Left forelimb (tissue), 1 donor: Measurements from ENCODE around the gene CEACAM3.
"Not testable (repeated sequence)": the region's sequence is repeated elsewhere in the genome, so short reads cannot be mapped to it uniquely, and the experiment has no call there.

Source experiments
- DNase-seq: peaks from one replicate; pipeline ENCODE4 v3.0.0-alpha.2; 2018; ENCODE audit warnings: low spot score

CEACAM3 gene

GRCh38 chr19:41796362-41796761, at the start of gene CEACAM3:
CEACAM3 (plus strand) TSS chr19:41796587; CDS start chr19:41796678, 91 bp downstream.
- DNase-seq: no peak

DNA sequence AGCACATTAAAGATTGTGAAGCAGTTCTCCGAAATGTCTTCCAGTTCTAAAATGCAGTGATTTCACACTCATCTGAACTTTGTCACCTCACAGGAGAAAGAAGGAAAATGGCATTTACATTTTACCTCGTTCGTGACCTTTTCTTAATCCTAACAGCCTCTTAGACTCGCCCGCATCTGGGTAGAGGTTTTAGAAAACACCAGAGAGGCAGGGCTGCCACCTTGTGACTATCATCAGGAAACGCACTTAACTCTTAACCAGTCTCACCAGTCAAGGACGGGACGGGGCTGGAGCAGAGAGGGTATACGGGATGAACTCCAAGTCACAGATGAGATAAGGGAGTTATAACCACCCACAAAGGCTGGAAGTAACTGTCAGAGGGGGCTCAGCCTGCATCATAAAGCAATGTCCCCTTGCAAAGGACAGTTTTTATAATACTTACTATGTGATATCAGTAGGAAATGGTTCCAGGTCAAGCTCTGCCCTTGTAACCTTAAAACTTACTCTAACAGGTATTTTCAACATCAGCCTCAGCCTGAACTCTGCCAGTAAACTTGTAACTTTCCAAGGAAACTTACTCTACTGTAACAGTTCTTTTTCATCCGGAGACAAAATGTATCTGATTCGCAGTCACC, 49.7 kb upstream of the CEACAM3 start:
- DNase-seq: no peak

GRCh38 chr19:41748012-41748411, 48.4 kb upstream of the CEACAM3 start:
- DNase-seq: no peak

GRCh38 chr19:41750248-41751134, 45.9 kb upstream of the CEACAM3 start:
- DNase-seq: not testable (repeated sequence)

DNA sequence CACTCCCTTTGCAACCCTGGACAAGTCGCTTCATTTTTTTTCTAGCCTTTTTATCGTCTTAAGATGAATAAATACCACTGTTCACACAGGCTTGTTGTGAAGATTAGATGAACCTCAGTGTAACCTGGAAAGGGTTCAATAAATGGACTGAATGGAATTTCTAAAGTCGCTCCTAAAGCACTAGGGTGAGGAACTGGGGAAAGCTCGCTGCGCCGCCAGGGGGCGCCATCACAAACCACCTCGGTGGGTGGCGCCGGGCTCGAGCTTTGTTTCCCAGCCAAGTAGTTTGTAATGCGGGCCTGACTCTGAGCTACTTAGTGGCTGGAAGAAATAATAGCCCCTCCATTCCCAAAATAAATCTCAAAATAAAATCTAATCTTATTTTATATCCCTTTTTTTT, 43.2 kb upstream of the CEACAM3 start:
- DNase-seq: no peak

DNA sequence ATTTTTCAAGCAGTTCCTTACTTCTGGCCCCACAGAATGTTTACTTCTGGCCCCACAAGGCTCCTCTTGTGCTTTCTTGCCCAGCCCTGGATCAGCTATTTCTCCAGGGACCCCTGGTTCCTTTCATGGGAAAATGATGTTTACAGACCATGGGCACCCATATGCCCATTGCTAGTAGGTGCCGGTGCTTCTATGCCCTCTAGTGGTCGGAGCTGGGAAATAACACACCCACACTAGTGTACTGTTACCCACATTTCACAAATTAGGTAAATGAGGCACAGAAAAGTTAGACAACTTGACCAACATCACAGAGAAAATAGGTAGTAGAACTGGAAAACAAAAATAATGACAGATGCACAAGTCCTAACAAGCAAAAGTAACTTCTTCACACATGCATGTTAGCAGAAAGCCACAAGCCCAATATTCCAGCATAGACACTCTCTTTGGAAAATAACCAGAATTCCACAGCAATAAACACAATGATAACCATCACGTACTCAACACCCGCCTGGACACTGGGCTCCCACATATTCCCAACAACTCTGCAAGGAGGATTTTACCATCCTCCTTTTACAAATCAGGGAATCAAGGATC, 42.4 kb upstream of the CEACAM3 start:
- no peak for DNase-seq

GRCh38 chr19:41755328-41755913, 41.0 kb upstream of the CEACAM3 start, which contains the start of gene CEACAM6:
CEACAM6 (plus strand) TSS chr19:41755530; CDS start chr19:41755639, 109 bp downstream.
- no peak for DNase-seq

DNA sequence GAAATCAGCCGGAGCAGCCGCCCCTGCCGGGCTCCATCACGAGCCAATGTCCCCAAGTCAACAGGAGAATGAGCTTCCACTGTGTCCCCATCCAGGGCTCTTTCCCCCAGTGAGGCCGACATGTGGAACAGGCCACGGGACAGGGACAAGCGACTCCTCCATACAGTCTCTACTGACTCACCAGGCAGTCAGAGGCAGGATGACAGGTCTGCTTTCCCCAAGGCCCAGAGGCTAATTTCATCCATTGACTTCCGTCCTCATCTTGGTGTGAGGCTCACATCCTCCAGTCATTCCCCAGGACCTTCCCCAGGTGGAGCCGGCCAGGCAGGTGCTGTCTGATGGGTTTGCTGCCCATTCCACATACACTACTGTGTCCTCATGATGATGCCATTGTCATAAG, 37.5 kb upstream of the CEACAM3 start:
- DNase-seq: no peak

- no peak for DNase-seq
These were observed 29.3 kb upstream of the CEACAM3 start for GRCh38 chr19:41767115-41767514.

DNA sequence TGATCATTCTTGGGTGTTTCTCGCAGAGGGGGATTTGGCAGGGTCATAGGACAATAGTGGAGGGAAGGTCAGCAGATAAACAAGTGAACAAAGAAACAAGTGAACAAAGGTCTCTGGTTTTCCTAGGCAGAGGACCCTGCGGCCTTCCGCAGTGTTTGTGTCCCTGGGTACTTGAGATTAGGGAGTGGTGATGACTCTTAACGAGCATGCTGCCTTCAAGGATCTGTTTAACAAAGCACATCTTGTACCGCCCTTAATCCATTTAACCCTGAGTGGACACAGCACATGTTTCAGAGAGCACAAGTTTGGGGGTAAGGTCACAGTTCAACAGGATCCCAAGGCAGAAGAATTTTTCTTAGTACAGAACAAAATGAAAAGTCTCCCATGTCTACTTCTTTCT, 28.3 kb upstream of the CEACAM3 start:
- DNase-seq: not testable (repeated sequence)

- DNase-seq: no peak
These were observed 26.8 kb upstream of the CEACAM3 start for GRCh38 chr19:41769608-41770007.

DNA sequence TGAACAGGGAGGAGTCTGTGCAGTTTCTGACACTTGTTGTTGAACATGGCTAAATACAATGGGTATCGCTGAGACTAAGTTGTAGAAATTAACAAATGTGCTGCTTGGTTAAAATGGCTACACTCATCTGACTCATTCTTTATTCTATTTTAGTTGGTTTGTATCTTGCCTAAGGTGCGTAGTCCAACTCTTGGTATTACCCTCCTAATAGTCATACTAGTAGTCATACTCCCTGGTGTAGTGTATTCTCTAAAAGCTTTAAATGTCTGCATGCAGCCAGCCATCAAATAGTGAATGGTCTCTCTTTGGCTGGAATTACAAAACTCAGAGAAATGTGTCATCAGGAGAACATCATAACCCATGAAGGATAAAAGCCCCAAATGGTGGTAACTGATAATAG, 25.0 kb upstream of the CEACAM3 start:
- no peak for DNase-seq

- no peak for DNase-seq
These were observed 21.8 kb upstream of the CEACAM3 start for GRCh38 chr19:41774515-41774980.

- no peak for DNase-seq
These were observed 19.7 kb upstream of the CEACAM3 start for GRCh38 chr19:41776700-41777099.

DNA sequence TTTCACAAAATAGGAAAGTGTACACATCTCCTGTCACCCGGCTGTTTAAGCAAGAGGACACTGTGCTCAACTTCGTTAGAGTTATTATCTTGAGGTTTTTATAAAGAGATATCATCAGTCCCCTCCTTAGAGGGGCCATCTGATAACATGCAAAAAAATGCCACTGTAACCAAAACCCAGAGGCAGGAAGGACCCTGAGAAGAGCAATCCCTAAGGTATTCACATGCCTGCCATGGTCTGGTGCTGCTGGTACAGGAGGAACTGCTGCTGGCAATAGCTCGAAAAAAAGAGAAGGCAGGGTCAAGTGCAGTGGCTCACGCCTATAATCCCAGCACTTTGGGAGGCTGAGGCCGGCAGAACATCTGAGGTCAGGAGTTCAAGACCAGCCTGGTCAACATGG, 12.8 kb upstream of the CEACAM3 start:
- DNase-seq: no peak

GRCh38 chr19:41784312-41784711, 12.1 kb upstream of the CEACAM3 start:
- DNase-seq: no peak

- no peak for DNase-seq
These were observed 11.6 kb upstream of the CEACAM3 start for GRCh38 chr19:41784743-41785142.

GRCh38 chr19:41785653-41786052, 10.7 kb upstream of the CEACAM3 start:
- DNase-seq: no peak

DNA sequence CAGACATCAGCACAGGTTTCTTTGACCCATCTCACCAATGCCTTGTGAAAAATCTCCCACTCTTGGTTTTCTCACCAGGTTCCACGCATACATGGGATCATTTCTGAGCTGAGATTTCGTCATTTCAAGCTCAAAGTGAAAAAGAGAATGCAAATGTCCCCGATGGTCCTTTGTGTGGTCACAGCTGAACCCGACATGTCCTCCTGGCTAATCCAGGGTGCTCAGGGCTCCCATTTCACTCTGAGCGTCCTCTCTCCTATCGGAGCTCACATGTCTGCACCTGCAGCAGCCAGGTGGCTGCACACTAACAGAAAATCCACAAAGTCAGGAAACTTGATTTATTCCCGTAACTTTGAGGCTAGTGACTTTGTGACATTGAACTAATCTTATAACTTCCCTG, 9.3 kb upstream of the CEACAM3 start:
- DNase-seq: no peak

GRCh38 chr19:41788518-41788917, 7.9 kb upstream of the CEACAM3 start:
- not testable (repeated sequence) for DNase-seq

DNA sequence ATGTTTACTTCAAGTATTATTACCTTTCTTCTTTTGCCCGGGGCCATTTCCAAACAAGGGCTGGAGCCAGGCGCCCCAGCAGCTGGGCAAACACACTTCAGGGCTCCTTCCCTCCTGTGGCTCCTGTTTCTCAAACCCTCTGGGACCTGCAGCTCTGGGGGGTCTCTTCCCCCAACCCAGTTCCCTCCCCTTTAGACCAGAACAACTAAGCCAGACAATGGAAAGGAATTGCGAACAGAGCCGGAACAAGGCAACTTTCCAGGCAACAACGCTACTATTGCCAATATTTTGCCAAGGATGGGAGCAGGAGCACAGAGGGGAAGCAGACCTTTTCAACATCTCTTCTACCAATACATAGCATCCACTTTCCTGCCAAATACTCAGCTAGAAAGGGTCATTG, 7.3 kb upstream of the CEACAM3 start:
- DNase-seq: not testable (repeated sequence)
